ENCODE results near the gene FBH1. TPM values are rescaled to one million over a fixed set of nuclear protein-coding genes. Genes with fewer than 3 reads are reported as not detected.
"Not testable (repeated sequence)": the region's sequence is repeated elsewhere in the genome, so short reads cannot be mapped to it uniquely, and the experiment has no call there.

FBH1 gene
- 66.0 and 69.4 TPM in 2 replicates for total RNA-seq

GRCh38 chr10:5889624-5890451, at the start of gene FBH1, which contains the start of gene ANKRD16:
FBH1 (plus strand) TSS chr10:5890243; CDS start chr10:5890346, 103 bp downstream.
ANKRD16 (minus strand) TSS chr10:5889893; CDS start chr10:5889354, 539 bp downstream.
- intact Hi-C loops (cut with micrococcal nuclease): loop anchor here (1.0 to 2.0 kb wide), 4 partner anchors 77 to 205 kb away; partner anchors contain the start of genes GDI2 and TASOR2

- intact Hi-C loops (cut with micrococcal nuclease): no loop called here
Measured at GRCh38 chr10:5840314-5841307, 49.4 kb upstream of the FBH1 start.

- intact Hi-C loops (cut with micrococcal nuclease): no loop called here
Measured at GRCh38 chr10:5841965-5842364, 48.1 kb upstream of the FBH1 start.

- intact Hi-C loops (cut with micrococcal nuclease): no loop called here
Measured at GRCh38 chr10:5843686-5844344, 46.2 kb upstream of the FBH1 start.

- intact Hi-C loops (cut with micrococcal nuclease): no loop called here
Measured at GRCh38 chr10:5844345-5845055, 45.5 kb upstream of the FBH1 start.

- intact Hi-C loops (cut with micrococcal nuclease): not testable (repeated sequence)
Measured at GRCh38 chr10:5846667-5847066, 43.4 kb upstream of the FBH1 start.

GRCh38 chr10:5854131-5854475, 35.9 kb upstream of the FBH1 start:
- intact Hi-C loops (cut with micrococcal nuclease): no loop called here

- intact Hi-C loops (cut with micrococcal nuclease): no loop called here
Measured at GRCh38 chr10:5855979-5856700, 33.9 kb upstream of the FBH1 start.

- intact Hi-C loops (cut with micrococcal nuclease): no loop called here
Measured at GRCh38 chr10:5856701-5857004, 33.4 kb upstream of the FBH1 start.

- intact Hi-C loops (cut with micrococcal nuclease): no loop called here
Measured at GRCh38 chr10:5858811-5859210, 31.2 kb upstream of the FBH1 start.

GRCh38 chr10:5860066-5860465, 30.0 kb upstream of the FBH1 start:
- intact Hi-C loops (cut with micrococcal nuclease): no loop called here

- intact Hi-C loops (cut with micrococcal nuclease): no loop called here
Measured at GRCh38 chr10:5862360-5862961, 27.6 kb upstream of the FBH1 start.

GRCh38 chr10:5862981-5863685, 26.9 kb upstream of the FBH1 start:
- intact Hi-C loops (cut with micrococcal nuclease): not testable (repeated sequence)

GRCh38 chr10:5866451-5867081, 23.5 kb upstream of the FBH1 start:
- intact Hi-C loops (cut with micrococcal nuclease): not testable (repeated sequence)

- intact Hi-C loops (cut with micrococcal nuclease): not testable (repeated sequence)
Measured at GRCh38 chr10:5867091-5867615, 22.9 kb upstream of the FBH1 start.

GRCh38 chr10:5868383-5868782, 21.7 kb upstream of the FBH1 start:
- intact Hi-C loops (cut with micrococcal nuclease): not testable (repeated sequence)

- intact Hi-C loops (cut with micrococcal nuclease): no loop called here
Measured at GRCh38 chr10:5869156-5869555, 20.9 kb upstream of the FBH1 start.

- intact Hi-C loops (cut with micrococcal nuclease): loop anchor here (5.0 kb wide), 2 partner anchors 189 to 434 kb away; partner anchors contain the start of gene TASOR2
Measured at GRCh38 chr10:5871596-5871995, 18.4 kb upstream of the FBH1 start.
